ENCODE measurements around the gene ACOT12. TPM values are rescaled to one million over a fixed set of nuclear protein-coding genes. Genes with fewer than 3 reads are reported as not detected.

The ACOT12 gene
- total and polyA plus RNA-seq, 2 of the 13 experiments (the other 11 are each of a cell fraction or from before 2014, with no cell fraction given) = not detected

DNA sequence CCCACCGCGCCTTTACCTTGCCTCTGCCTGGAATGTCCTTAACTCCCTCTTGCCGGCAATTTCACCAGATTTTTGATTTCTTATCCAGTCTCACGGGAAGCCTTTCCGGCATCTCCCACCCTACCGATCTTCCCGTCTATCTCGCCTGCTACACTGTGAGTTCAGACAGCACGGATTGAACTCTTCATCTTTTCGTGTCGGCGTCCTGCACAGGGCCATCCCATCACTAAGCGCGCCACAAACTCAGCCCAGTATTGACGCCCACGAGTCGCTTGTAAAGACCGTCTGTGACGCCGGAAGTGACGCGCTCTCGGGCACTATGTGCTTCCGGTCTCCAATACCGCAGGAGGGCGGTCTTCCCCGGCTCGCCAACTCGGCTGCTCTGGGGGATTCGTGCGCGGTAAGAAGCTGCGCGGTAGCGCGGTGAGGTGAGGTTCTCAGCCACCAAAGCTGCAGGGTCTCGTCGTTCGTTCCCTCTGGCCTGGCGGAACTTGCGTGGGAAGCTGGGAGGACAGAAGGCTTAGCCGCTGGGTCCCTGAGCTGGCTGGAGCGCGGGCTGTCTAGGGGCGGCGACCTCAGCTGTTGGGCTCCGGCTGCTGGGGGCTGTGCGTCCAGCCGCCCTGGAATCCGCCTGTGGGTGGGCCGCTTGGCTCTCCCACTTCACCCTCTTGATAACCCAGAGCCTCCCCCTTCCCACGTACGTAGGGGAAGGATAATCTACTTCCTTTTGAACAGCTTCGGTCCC is 92.5 kb downstream of the ACOT12 start, which contains the start of gene ZCCHC9 (continued):
- TF ChIP-seq NFAT5 (CRISPR knock-in tag; IDR thresholded peaks at IDR 0.05) = peak; percentile 72; the same call in 1 of the 2 replicates
- TF ChIP-seq EZH2 (conservative IDR thresholded peaks at IDR 0.05; ENCODE audit: low read depth, low read length) = no peak
- TF ChIP-seq DR1 (CRISPR knock-in tag; IDR thresholded peaks at IDR 0.05) = peak; percentile 90
- peak; percentile 84 for TF ChIP-seq ELF1 (CRISPR knock-in tag; IDR thresholded peaks at IDR 0.05)
- TF ChIP-seq BRD4 (CRISPR knock-in tag; IDR thresholded peaks at IDR 0.05) = peak; percentile 64; the same call in 1 of the 2 replicates
- 0 out of 2 replicates have a peak, but pooled peaks have one; percentile 21 for TF ChIP-seq TIGD3 (CRISPR knock-in tag; IDR thresholded peaks at IDR 0.05; ENCODE audit: borderline replicate concordance)
- TF ChIP-seq TMF1 (CRISPR knock-in tag; IDR thresholded peaks at IDR 0.05; ENCODE audit: low read depth) = peak; percentile 60; the same call in 1 of the 2 replicates
- TF ChIP-seq ZNF619 (CRISPR knock-in tag; IDR thresholded peaks at IDR 0.05) = peak; percentile 79; the same call in 1 of the 2 replicates
- peak; percentile 86 for TF ChIP-seq UBTF (CRISPR knock-in tag; IDR thresholded peaks at IDR 0.05)
- 0 out of 2 replicates have a peak, but pooled peaks have one; percentile 76 for TF ChIP-seq ISX (CRISPR knock-in tag; conservative IDR thresholded peaks at IDR 0.05)
- TF ChIP-seq, protein P1, sequence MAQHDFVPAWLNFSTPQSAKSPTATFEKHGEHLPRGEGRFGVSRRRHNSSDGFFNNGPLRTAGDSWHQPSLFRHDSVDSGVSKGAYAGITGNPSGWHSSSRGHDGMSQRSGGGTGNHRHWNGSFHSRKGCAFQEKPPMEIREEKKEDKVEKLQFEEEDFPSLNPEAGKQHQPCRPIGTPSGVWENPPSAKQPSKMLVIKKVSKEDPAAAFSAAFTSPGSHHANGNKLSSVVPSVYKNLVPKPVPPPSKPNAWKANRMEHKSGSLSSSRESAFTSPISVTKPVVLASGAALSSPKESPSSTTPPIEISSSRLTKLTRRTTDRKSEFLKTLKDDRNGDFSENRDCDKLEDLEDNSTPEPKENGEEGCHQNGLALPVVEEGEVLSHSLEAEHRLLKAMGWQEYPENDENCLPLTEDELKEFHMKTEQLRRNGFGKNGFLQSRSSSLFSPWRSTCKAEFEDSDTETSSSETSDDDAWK (CRISPR knock-in tag; IDR thresholded peaks at IDR 0.05) = no peak
- peak; percentile 89; the same call in 1 of the 2 replicates for TF ChIP-seq FOXK1 (CRISPR knock-in tag; IDR thresholded peaks at IDR 0.05; ENCODE audit: borderline replicate concordance, low read depth)
- TF ChIP-seq GATA4 (IDR thresholded peaks at IDR 0.05; ENCODE audit: borderline replicate concordance, low read depth) = no peak
- TF ChIP-seq, protein P2, sequence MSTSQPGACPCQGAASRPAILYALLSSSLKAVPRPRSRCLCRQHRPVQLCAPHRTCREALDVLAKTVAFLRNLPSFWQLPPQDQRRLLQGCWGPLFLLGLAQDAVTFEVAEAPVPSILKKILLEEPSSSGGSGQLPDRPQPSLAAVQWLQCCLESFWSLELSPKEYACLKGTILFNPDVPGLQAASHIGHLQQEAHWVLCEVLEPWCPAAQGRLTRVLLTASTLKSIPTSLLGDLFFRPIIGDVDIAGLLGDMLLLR (CRISPR knock-in tag; IDR thresholded peaks at IDR 0.05) = no peak; the same call in 1 of the 2 replicates
- peak; percentile 94 to 97 for TF ChIP-seq POLR2A (IDR thresholded peaks at IDR 0.05; ENCODE audit: insufficient read depth in 1 of 2, low read depth in 2 of 2, low read length in 2 of 2)
- peak; percentile 43; the same call in 1 of the 2 replicates for TF ChIP-seq RAD21 (CRISPR knock-in tag; IDR thresholded peaks at IDR 0.05)
- no peak for TF ChIP-seq ZNF10 (CRISPR knock-in tag; IDR thresholded peaks at IDR 0.05; ENCODE audit: borderline replicate concordance, low read depth)
- TF ChIP-seq GTF2F1 (IDR thresholded peaks at IDR 0.05; ENCODE audit: low read length) = no peak
- peak; percentile 99 for TF ChIP-seq GATAD1 (CRISPR knock-in tag; IDR thresholded peaks at IDR 0.05)
